Activated T-helper 17 cell treated with anti-CD3 and anti-CD28 coated beads, Interleukin-2, amount 50 U/mL, for 72 hours (primary cell): Measurements from ENCODE around the gene MNAT1. TPM values are rescaled to one million over a fixed set of nuclear protein-coding genes. Genes with fewer than 3 reads are reported as not detected.
"Not testable (repeated sequence)": the region's sequence is repeated elsewhere in the genome, so short reads cannot be mapped to it uniquely, and the experiment has no call there.

Source experiments
- ATAC-seq: fragments of 150-1000 bp; cut with Tn5 transposase; replicated peaks from 2 replicates; pipeline ENCODE4 v1.10.0; 2021; ENCODE audit warnings: mild to moderate bottlenecking, moderate library complexity
- H3K27ac Mint-ChIP-seq: one replicate; pipeline ENCODE4 v1.8.0; 2022; ENCODE audit warnings: mixed read lengths
- H3K27me3 Mint-ChIP-seq: one replicate; pipeline ENCODE4 v1.8.0; 2022; ENCODE audit warnings: mixed read lengths
- H3K36me3 Mint-ChIP-seq: one replicate; pipeline ENCODE4 v1.8.0; 2022; ENCODE audit warnings: low read depth, mild to moderate bottlenecking, mixed read lengths
- H3K4me1 Mint-ChIP-seq: one replicate; pipeline ENCODE4 v1.8.0; 2022; ENCODE audit warnings: mixed read lengths
- H3K4me3 Mint-ChIP-seq: one replicate; pipeline ENCODE4 v1.8.0; 2022; ENCODE audit warnings: mild to moderate bottlenecking, mixed read lengths
- H3K9me3 Mint-ChIP-seq: one replicate; pipeline ENCODE4 v1.8.0; 2022; ENCODE audit warnings: mixed read lengths
- total RNA-seq, 2 donors: library from RNA; stranded (reverse); gene quantifications; one replicate each; pipeline ENCODE4 v1.2.3, GENCODE V29; 2022

The MNAT1 gene
- total RNA-seq, 2 donors from 2014 or later = 13.4 to 29.9 TPM

DNA sequence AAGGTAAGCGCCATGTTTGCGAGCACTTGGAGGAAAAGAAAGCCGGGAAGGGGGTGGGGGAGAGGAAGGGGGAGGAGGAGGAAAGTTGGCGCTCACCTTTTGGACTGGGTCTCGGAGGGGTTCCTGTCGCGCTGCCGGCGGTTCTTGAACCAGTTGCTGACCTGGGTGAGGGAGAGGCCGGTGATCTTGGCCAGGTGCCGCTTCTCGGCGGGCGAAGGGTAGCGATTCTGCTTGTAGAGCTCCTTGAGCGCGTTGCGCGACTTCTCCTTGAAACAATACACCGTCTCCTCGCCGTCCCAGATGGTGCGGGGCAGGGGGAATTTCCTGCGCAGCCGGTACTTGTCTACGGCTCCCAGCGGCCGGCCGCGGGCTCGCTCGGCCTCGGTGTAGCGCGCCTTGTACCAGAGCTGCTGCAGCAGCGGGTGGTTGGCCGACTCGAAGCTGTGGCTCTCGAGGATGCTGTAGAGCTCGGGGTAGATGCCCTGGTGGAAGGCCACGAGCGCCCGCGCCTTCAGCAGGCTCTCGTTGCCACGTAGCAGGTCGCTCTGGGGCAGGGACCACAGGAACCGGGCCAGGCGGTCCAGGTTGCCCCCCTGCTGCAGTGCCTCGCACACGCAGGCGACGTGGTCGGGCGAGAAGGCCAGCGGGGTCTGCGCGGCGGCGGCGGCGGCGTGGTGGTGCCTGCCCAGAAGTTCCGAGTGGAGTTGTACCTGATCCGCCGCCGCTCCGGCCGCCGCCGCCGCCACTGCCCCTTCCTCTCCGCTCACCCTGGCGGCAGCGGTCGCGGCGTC, 11.2 kb upstream of the MNAT1 start:
- peak overlapping the region; percentile 84 for H3K4me3 Mint-ChIP-seq
- no peaks in the 10 kb centered on the region for H3K36me3 Mint-ChIP-seq
- H3K4me1 Mint-ChIP-seq = peaks cover 7% of the 10 kb centered on the region
- ATAC-seq = peak; percentile 56
- H3K27ac Mint-ChIP-seq = no peak overlapping the region
- H3K27me3 Mint-ChIP-seq = peaks cover 68% of the 10 kb centered on the region
- H3K9me3 Mint-ChIP-seq = no peaks in the 10 kb centered on the region

DNA sequence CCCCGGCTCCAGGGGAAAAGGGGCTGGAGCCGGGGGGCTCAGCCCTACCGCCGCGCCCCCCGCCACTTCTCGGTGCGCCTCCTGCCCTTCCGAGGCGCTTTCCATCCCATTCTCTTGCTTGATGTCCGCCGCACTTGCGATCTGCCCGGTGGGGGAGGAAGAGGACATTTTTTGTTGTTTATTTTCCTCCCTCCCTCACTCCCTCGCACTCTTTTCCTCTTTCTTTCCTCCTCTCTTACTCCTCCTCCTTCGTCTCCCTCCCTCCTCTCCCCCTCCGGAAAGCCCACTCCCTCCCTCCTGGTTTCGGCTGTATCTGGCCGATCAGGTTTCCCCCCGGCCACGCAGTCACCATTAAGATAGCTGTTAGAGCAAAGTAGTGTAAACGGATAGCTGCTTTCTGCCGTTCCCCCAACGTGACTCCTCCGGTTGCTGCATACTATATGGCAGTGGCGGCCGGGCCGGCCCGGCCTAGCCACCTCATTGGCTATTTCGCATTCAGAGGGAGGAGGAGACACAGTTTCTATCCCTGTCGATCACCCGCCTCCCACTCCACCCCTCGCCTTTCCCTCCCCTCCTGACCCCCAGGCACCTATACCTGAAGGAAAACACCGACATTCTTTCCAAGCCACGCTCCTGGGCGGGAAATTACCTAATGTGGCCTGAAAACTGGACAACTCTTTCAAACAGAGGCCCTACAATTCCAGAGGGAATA, 10.5 kb upstream of the MNAT1 start, which contains the start of gene SIX4:
Gene SIX4, minus strand, starts transcription at position 445 of the 712 bp plus-strand sequence. Its CDS starts 277 bp downstream, at position 168.
- peaks cover 7% of the 10 kb centered on the region for H3K4me1 Mint-ChIP-seq
- no peaks in the 10 kb centered on the region for H3K36me3 Mint-ChIP-seq
- H3K4me3 Mint-ChIP-seq = peak within 1 kb of the TSS; percentile 84
- ATAC-seq = peak; percentile 38
- no peaks in the 10 kb centered on the region for H3K9me3 Mint-ChIP-seq
- peaks cover 69% of the 10 kb centered on the region for H3K27me3 Mint-ChIP-seq
- H3K27ac Mint-ChIP-seq = no peak within 1 kb of the TSS

DNA sequence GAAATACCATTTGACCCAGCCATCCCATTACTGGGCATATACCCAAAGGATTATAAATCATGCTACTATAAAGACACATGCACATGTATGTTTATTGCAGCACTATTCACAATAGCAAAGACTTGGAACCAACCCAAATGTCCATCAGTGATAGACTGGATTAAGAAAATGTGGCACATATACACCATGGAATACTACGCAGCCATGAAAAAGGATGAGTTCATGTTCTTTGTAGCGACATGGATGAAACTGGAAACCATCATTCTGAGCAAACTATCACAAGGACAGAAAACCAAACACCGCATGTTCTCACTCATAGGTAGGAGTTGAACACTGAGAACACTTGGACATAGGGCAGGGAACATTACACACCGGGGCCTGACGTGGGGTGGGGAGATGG, 3.3 kb upstream of the MNAT1 start:
- not testable (repeated sequence) for H3K9me3 Mint-ChIP-seq, H3K4me1 Mint-ChIP-seq, H3K36me3 Mint-ChIP-seq, H3K27ac Mint-ChIP-seq, H3K4me3 Mint-ChIP-seq, ATAC-seq
- H3K27me3 Mint-ChIP-seq = peaks cover 37% of the 10 kb centered on the region

DNA sequence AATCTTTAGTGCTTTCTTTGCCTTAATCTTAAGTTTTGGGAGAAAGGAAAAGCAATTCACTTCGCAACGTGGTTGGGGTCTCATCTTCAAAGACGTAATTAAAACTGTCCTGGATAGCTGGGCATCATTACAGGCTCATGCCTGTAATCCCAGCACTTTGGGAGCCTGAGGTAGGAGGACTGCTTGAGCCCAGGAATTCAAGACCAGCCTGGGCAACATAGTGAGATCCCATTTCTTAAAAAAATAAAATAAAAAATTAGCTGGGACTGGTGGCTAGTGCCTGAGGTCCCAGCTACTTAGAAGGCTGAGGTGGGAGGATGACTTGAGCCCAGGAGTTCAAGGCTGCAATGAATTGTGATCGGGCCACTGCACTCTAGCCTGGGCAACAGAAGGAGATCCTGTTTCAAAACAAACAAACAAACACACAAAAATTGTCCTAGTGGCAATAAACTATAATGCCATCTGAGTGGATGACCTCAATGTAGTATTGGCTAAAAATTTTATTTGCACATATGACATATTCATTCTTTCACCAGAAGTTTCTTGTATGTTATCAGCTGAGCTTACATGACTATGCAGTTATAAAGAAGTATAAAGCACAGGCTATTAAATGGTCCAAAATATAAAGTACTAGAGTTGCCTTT, 1.6 kb upstream of the MNAT1 start:
- H3K36me3 Mint-ChIP-seq = peaks cover 5% of the 10 kb centered on the region
- no peak for ATAC-seq
- H3K4me3 Mint-ChIP-seq = no peak overlapping the region
- peaks cover 23% of the 10 kb centered on the region for H3K27me3 Mint-ChIP-seq
- no peak overlapping the region for H3K27ac Mint-ChIP-seq
- peaks cover 5% of the 10 kb centered on the region for H3K4me1 Mint-ChIP-seq
- H3K9me3 Mint-ChIP-seq = no peaks in the 10 kb centered on the region

DNA sequence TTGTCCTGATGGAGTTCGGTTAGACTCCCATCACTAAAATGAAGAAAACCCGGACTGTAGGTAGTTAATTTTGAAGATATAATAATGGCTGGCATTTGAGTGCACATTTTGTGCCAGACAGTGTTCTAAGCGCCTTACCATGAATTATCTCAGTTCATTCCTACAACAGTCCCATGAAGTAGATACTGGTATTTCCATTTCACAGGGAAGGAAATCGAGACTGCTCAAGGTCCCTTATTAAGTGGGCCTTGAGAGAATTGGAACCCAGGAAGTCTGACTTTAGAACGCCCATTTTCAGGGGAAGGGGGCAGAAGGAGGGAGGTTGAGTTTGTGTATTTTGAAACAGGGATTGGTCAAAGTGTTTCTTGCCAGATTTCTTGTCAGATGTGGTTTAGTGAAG, 855 bp downstream of the MNAT1 start:
- H3K27me3 Mint-ChIP-seq = peaks cover 6% of the 10 kb centered on the region
- no peak for ATAC-seq
- peak overlapping the region; percentile 99 for H3K27ac Mint-ChIP-seq
- peak overlapping the region; percentile 100 for H3K4me3 Mint-ChIP-seq
- peaks cover 5% of the 10 kb centered on the region for H3K36me3 Mint-ChIP-seq
- no peaks in the 10 kb centered on the region for H3K9me3 Mint-ChIP-seq
- H3K4me1 Mint-ChIP-seq = peaks cover 9% of the 10 kb centered on the region

DNA sequence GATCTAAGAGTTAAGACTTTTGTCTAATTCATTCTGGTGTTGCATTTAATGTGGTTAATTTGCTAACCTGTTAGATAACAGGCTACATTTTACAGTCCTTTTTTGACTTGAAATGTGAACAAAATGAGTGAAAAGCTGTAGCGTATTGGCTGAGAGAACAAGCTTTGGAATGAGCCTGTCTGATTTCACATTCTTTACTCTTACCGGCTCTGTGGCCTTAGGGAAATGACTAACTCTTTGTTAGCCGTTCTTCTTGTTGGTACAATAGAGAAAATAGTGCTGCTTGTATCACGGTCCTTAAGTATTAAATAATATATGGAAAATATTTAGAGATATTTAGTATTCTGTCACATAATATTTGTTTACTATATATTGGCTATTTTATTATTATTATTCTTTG, 1.9 kb downstream of the MNAT1 start:
- Mint-ChIP-seq H3K36me3 (peaks cover 5% of the 10 kb centered on the region), H3K4me3 (no peak overlapping the region), H3K27me3 (no peaks in the 10 kb centered on the region), H3K9me3 (no peaks in the 10 kb centered on the region), H3K4me1 (peaks cover 9% of the 10 kb centered on the region), H3K27ac (no peak overlapping the region)
- ATAC-seq = no peak

DNA sequence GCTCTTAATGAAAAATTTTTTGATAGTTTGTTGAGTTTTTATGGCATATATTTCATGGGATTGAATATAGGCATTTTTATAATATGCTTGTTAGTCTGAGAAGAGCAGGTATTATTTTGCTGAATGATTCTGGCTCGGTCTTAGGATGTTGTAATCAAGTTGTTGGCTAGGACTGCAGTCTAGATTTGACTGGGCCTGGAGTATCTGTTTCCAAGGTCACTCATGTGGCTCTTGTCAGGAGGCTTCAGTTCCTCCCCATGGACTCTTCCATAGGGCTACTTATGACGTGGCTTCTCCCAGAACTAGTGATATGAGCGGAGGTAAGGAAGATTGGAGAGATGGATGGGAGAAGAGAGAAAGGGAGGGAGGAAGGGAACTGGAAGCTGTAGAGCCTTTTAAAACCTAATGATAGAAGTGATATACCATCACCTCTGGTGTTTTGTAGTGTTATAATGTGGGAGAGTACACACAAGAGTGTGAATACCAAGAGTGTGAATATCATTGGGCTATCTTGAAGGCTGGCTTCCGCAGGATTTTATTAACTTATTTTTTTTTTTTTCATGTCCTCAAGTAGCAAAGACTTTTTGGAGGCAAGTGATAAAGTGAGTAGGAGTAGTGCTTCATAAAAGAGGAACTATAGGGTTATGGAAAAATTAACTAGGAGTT, 4.4 kb downstream of the MNAT1 start:
- peaks cover 18% of the 10 kb centered on the region for H3K4me1 Mint-ChIP-seq
- no peaks in the 10 kb centered on the region for H3K27me3 Mint-ChIP-seq
- ATAC-seq = no peak
- peaks cover 7% of the 10 kb centered on the region for H3K9me3 Mint-ChIP-seq
- peaks cover 5% of the 10 kb centered on the region for H3K36me3 Mint-ChIP-seq
- H3K27ac Mint-ChIP-seq = no peak overlapping the region
- no peak overlapping the region for H3K4me3 Mint-ChIP-seq

DNA sequence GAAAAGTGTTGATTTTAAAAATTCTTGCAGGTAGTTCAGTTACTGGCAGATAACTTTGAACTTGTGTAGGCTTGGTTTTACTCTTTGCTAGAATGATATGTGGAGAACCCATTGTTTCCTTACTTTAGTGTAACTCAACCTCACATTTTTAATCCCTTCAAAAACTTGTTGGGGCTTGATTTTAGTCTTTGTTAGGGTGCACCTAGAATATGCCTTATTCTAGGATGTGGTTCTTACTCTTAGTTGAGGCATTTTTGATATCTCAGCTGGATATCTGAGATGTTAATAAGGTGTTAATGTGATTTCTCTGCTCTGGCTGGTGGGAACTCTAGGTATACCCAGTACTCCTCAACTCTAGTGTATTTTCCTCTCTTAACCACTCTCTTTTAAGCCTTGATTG, 10.0 kb downstream of the MNAT1 start:
- H3K27me3 Mint-ChIP-seq = no peaks in the 10 kb centered on the region
- no peak overlapping the region for H3K27ac Mint-ChIP-seq
- no peaks in the 10 kb centered on the region for H3K36me3 Mint-ChIP-seq
- H3K4me3 Mint-ChIP-seq = no peak overlapping the region
- peaks cover 8% of the 10 kb centered on the region for H3K4me1 Mint-ChIP-seq
- peaks cover 7% of the 10 kb centered on the region for H3K9me3 Mint-ChIP-seq
- no peak for ATAC-seq

DNA sequence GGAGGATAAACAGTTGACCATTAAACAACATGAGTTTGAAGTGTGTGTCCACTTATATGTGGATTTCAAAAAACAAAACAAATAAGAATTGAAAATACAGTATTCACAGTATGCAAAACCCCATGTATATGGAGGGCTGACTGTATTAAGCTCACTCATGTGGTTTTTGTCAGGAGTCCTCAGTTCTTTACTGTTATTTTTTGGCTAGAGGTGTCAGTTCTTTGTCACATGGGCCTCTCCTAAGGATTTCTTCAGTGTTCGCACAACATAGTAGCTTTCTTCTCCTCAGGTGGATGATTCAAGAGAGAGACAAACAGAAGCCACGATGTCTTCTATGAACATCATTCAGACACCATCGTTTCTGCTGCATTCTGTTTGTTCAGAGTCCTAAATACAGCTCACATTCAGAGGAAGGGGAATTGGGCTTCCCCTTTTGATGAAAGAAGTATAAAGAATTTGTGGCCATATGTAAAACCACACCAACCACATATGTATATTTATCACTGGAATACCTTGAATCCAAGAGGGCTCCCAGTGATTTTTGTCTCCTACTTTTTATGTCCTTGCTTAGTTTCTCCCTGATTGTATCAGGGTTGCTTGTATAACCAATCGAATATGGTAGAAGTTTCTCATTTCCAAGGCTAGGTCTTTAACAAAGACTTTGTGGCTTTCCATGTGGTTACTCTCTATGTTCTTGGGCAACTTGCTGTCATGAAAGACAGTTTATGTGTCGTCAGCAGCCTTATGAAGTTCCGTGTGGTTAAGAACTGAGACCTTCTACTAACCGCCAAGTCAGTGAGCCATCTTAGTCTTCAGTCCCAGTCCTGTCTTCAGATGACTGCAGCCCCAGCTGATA, 18.9 kb downstream of the MNAT1 start:
- no peaks in the 10 kb centered on the region for H3K9me3 Mint-ChIP-seq
- H3K27ac Mint-ChIP-seq = peak overlapping the region; percentile 48
- no peaks in the 10 kb centered on the region for H3K27me3 Mint-ChIP-seq
- no peaks in the 10 kb centered on the region for H3K36me3 Mint-ChIP-seq
- H3K4me1 Mint-ChIP-seq = peaks cover 23% of the 10 kb centered on the region
- peak overlapping the region; percentile 55 for H3K4me3 Mint-ChIP-seq
- peak; percentile 98 for ATAC-seq

DNA sequence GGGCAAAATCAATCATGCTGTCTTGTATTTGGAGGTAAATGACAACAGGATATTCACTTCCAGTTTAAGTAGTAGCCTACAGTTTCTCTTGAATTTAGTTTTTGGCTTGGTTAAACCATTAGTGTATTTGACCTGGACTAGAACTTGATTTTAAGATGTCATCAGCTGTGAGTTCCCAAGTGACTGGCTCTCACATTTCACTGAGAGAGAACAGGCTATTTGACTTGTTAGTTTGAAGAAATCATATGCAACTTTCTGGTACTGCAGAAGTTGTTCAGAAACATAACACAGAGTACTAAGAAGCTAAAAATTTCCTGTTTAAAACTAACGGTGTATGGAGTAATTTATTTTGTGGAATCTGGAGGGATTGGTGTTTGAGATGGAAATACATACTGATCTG, 22.3 kb downstream of the MNAT1 start:
- no peaks in the 10 kb centered on the region for H3K36me3 Mint-ChIP-seq
- H3K27ac Mint-ChIP-seq = no peak overlapping the region
- H3K4me1 Mint-ChIP-seq = peaks cover 32% of the 10 kb centered on the region
- no peaks in the 10 kb centered on the region for H3K9me3 Mint-ChIP-seq
- no peak overlapping the region for H3K4me3 Mint-ChIP-seq
- ATAC-seq = no peak
- H3K27me3 Mint-ChIP-seq = no peaks in the 10 kb centered on the region

DNA sequence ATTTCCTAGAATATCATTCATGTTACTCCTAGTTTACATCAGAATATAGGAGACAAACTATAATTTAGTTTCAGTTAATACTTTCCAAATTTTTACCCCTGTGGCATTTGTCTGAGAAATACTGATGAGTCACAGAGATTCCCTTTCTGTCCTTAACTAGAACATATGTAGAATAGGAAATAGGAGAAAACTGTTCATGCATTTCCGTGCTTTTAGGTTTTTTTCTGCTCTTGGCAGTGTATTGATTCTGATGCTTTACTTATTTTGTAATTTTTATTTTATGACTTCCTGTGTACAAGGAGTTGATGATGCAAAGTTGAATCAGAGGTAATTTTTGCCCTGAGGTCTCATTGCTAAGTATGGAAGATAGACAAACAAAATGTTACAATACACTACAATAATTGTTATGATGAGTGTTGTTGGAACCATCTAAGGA, 23.0 kb downstream of the MNAT1 start:
- no peak overlapping the region for H3K4me3 Mint-ChIP-seq
- no peak for ATAC-seq

DNA sequence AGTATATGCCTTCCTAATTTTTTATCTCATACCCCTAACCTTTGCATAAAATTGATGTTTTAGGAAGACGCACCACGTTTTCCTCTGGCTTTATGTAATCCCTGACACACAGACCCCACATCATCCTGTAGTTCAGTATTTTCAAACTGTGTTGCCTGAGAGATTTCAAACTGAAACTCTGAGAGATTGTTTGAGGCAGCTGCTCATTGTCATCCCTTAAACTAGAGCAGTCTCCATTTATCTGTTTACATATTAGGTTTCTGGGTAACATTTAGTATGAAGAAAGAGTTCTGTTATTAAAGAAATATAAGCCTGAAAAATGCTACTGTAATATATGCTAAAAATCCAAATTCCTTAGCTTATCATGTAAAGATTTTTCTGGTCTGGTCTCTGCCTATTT, 24.3 kb downstream of the MNAT1 start:
- Mint-ChIP-seq H3K4me3 (no peak overlapping the region), H3K4me1 (peaks cover 24% of the 10 kb centered on the region), H3K27ac (peak overlapping the region; percentile 30), H3K27me3 (no peaks in the 10 kb centered on the region), H3K36me3 (no peaks in the 10 kb centered on the region), H3K9me3 (no peaks in the 10 kb centered on the region)
- ATAC-seq = no peak

More for the DNA sequence above, 23.0 kb downstream of the MNAT1 start:
- H3K27ac Mint-ChIP-seq = no peak overlapping the region
- no peaks in the 10 kb centered on the region for H3K36me3 Mint-ChIP-seq
- peaks cover 32% of the 10 kb centered on the region for H3K4me1 Mint-ChIP-seq
- no peaks in the 10 kb centered on the region for H3K9me3 Mint-ChIP-seq
- no peaks in the 10 kb centered on the region for H3K27me3 Mint-ChIP-seq

DNA sequence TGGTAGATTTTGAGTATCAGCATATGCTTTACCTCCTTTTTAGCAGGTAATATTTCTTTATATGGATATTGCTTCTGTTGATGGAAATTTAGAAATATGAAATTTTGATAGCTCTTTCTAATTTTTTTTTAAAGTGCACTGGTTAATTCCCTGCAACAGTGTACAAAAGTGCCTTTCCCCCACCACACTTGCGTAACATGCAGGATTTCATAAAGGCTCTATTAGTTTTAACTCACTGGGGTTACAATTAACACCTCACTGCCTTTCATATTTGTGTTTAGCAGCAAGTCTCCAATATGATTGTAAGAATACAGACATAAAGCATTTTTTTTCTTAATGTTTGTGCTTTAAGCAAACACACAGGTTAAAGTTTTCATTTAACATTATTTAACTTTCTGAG, 25.6 kb downstream of the MNAT1 start:
- Mint-ChIP-seq H3K27me3 (no peaks in the 10 kb centered on the region), H3K4me1 (peaks cover 28% of the 10 kb centered on the region), H3K9me3 (no peaks in the 10 kb centered on the region), H3K27ac (no peak overlapping the region), H3K4me3 (no peak overlapping the region), H3K36me3 (no peaks in the 10 kb centered on the region)
- ATAC-seq = no peak
